WTC11 (cell line): ENCODE data around the gene ZNF514. TPM values are rescaled to one million over a fixed set of nuclear protein-coding genes. Genes with fewer than 3 reads are reported as not detected.

Experiments used
- AFF4 ChIP-seq: sonication (generic); formaldehyde crosslinking; IDR thresholded peaks from 2 replicates; pipeline ENCODE4 v1.8.1; 2023; ENCODE audit warnings: mild to moderate bottlenecking, missing genetic modification reagents, borderline replicate concordance
- ATF1 ChIP-seq: sonication (generic); formaldehyde crosslinking; IDR thresholded peaks from 2 replicates; pipeline ENCODE4 v1.8.1; 2023; ENCODE audit warnings: mild to moderate bottlenecking, moderate library complexity, missing genetic modification reagents
- CBFB ChIP-seq: sonication (generic); formaldehyde crosslinking; IDR thresholded peaks from 2 replicates; pipeline ENCODE4 v1.8.1; 2022; ENCODE audit warnings: mild to moderate bottlenecking, low read depth, missing genetic modification reagents
- CTCF ChIP-seq: fragments of 200-600 bp; IDR thresholded peaks from 2 replicates; pipeline ENCODE4 v1.8.0; 2022; ENCODE audit warnings: antibody characterized with exemption
- EMX1 ChIP-seq: fragments of 250-450 bp; sonication (Bioruptor Pico); IDR thresholded peaks from 2 replicates; pipeline ENCODE4 v1.8.0; 2021; ENCODE audit warnings: mild to moderate bottlenecking
- FOXJ3 ChIP-seq: sonication (generic); formaldehyde crosslinking; IDR thresholded peaks from 2 replicates; pipeline ENCODE4 v1.9.0; 2021; ENCODE audit warnings: missing genetic modification reagents, mild to moderate bottlenecking, borderline replicate concordance
- FOXP1 ChIP-seq: sonication (generic); formaldehyde crosslinking; IDR thresholded peaks from 2 replicates; pipeline ENCODE4 v1.8.0; 2022; ENCODE audit warnings: missing genetic modification reagents, mild to moderate bottlenecking, moderate library complexity, borderline replicate concordance
- JUN ChIP-seq: sonication (generic); formaldehyde crosslinking; IDR thresholded peaks from 2 replicates; pipeline ENCODE4 v1.8.0; 2023; ENCODE audit warnings: mild to moderate bottlenecking, missing genetic modification reagents
- MAX ChIP-seq: sonication (generic); formaldehyde crosslinking; IDR thresholded peaks from 2 replicates; pipeline ENCODE4 v1.8.0; 2022; ENCODE audit warnings: mild to moderate bottlenecking, missing genetic modification reagents
- NFE2L1 ChIP-seq: sonication (generic); formaldehyde crosslinking; IDR thresholded peaks from 2 replicates; pipeline ENCODE4 v1.8.1; 2023; ENCODE audit warnings: missing genetic modification reagents
- NFYB ChIP-seq: sonication (generic); formaldehyde crosslinking; conservative IDR thresholded peaks from 2 replicates; pipeline ENCODE4 v1.8.0; 2022; ENCODE audit warnings: low read depth, missing genetic modification reagents
- NR1H2 ChIP-seq: sonication (generic); formaldehyde crosslinking; IDR thresholded peaks from 2 replicates; pipeline ENCODE4 v1.9.0; 2021; ENCODE audit warnings: mild to moderate bottlenecking, moderate library complexity, missing genetic modification reagents
- NR2C2 ChIP-seq: sonication (generic); formaldehyde crosslinking; IDR thresholded peaks from 2 replicates; pipeline ENCODE4 v1.8.0; 2022; ENCODE audit warnings: mild to moderate bottlenecking, missing genetic modification reagents
- NR3C1 ChIP-seq: sonication (generic); formaldehyde crosslinking; conservative IDR thresholded peaks from 2 replicates; pipeline ENCODE4 v1.8.1; 2023; ENCODE audit warnings: low read depth, mild to moderate bottlenecking, missing genetic modification reagents
- SMAD3 ChIP-seq: sonication (generic); formaldehyde crosslinking; IDR thresholded peaks from 2 replicates; pipeline ENCODE4 v1.8.0; 2022; ENCODE audit warnings: missing genetic modification reagents, mild to moderate bottlenecking, borderline replicate concordance
- SOX15 ChIP-seq: fragments of 250-450 bp; sonication (Bioruptor Pico); IDR thresholded peaks from 2 replicates; pipeline ENCODE4 v1.9.0; 2021; ENCODE audit warnings: mild to moderate bottlenecking
- TCF7 ChIP-seq: sonication (generic); formaldehyde crosslinking; IDR thresholded peaks from 2 replicates; pipeline ENCODE4 v1.8.0; 2022; ENCODE audit warnings: mild to moderate bottlenecking, low read depth, missing genetic modification reagents, moderate library complexity
- TEAD1 ChIP-seq: sonication (generic); formaldehyde crosslinking; IDR thresholded peaks from 2 replicates; pipeline ENCODE4 v1.8.0; 2022; ENCODE audit warnings: mild to moderate bottlenecking, missing genetic modification reagents
- TEAD4 ChIP-seq: sonication (generic); formaldehyde crosslinking; IDR thresholded peaks from 2 replicates; pipeline ENCODE4 v1.8.0; 2022; ENCODE audit warnings: mild to moderate bottlenecking, missing genetic modification reagents
- TP53 ChIP-seq: sonication (generic); formaldehyde crosslinking; IDR thresholded peaks from 2 replicates; pipeline ENCODE4 v1.8.1; 2023; ENCODE audit warnings: mild to moderate bottlenecking, missing genetic modification reagents
- USF1 ChIP-seq: sonication (generic); formaldehyde crosslinking; IDR thresholded peaks from 2 replicates; pipeline ENCODE4 v1.8.0; 2022; ENCODE audit warnings: mild to moderate bottlenecking, missing genetic modification reagents
- ZNF232 ChIP-seq: sonication (generic); formaldehyde crosslinking; IDR thresholded peaks from 2 replicates; pipeline ENCODE4 v1.8.0; 2022; ENCODE audit warnings: mild to moderate bottlenecking, missing genetic modification reagents
- ZNF263 ChIP-seq: sonication (generic); formaldehyde crosslinking; IDR thresholded peaks from 2 replicates; pipeline ENCODE4 v1.8.1; 2022; ENCODE audit warnings: low read depth, mild to moderate bottlenecking, moderate library complexity, missing genetic modification reagents
- ZNF423 ChIP-seq: fragments of 250-450 bp; sonication (Bioruptor Pico); IDR thresholded peaks from 2 replicates; pipeline ENCODE4 v2.1.2; 2022; ENCODE audit warnings: mild to moderate bottlenecking, moderate library complexity
- ZNF512 ChIP-seq: sonication (generic); formaldehyde crosslinking; IDR thresholded peaks from 2 replicates; pipeline ENCODE4 v1.8.1; 2022; ENCODE audit warnings: missing genetic modification reagents, borderline replicate concordance
- total RNA-seq: library from RNA; stranded (reverse); gene quantifications from 3 replicates; pipeline ENCODE4 v1.2.3, GENCODE V29; 2021
- TF ChIP-seq, protein P1 (sequence below): sonication (generic); formaldehyde crosslinking; IDR thresholded peaks from 2 replicates; pipeline ENCODE4 v1.8.0; 2023; ENCODE audit warnings: missing genetic modification reagents
- TF ChIP-seq, protein P2 (sequence below): fragments of 250-450 bp; sonication (Bioruptor Pico); IDR thresholded peaks from 2 replicates; pipeline ENCODE4 v1.9.0; 2021; ENCODE audit warnings: mild to moderate bottlenecking
- TF ChIP-seq, protein P3 (sequence below): sonication (generic); formaldehyde crosslinking; IDR thresholded peaks from 2 replicates; pipeline ENCODE4 v1.8.0; 2023; ENCODE audit warnings: mild to moderate bottlenecking, missing genetic modification reagents

Gene ZNF514
- total RNA-seq, 1 experiment from 2014 or later: 19.3 TPM

- TF ChIP-seq AFF4 (CRISPR knock-in tag) (no peak), FOXP1 (CRISPR knock-in tag) (0 out of 2 replicates have a peak, but pooled peaks have one; percentile 16), NR3C1 (CRISPR knock-in tag) (no peak), CBFB (CRISPR knock-in tag) (no peak), ZNF263 (CRISPR knock-in tag) (no peak), NR2C2 (CRISPR knock-in tag) (no peak), NFYB (CRISPR knock-in tag) (no peak), TEAD4 (CRISPR knock-in tag) (no peak), ZNF423 (CRISPR knock-in tag) (no peak), ZNF232 (CRISPR knock-in tag) (no peak), USF1 (peak; percentile 64; the same call in 1 of the 2 replicates), TCF7 (CRISPR knock-in tag) (no peak), TP53 (CRISPR knock-in tag) (no peak), ZNF512 (CRISPR knock-in tag) (no peak), SMAD3 (0 out of 2 replicates have a peak, but pooled peaks have one; percentile 79), CTCF (no peak), NR1H2 (CRISPR knock-in tag) (no peak), ATF1 (CRISPR knock-in tag) (0 out of 2 replicates have a peak, but pooled peaks have one; percentile 37), SOX15 (CRISPR knock-in tag) (no peak), EMX1 (CRISPR knock-in tag) (no peak), NFE2L1 (CRISPR knock-in tag) (0 out of 2 replicates have a peak, but pooled peaks have one; percentile 12), JUN (CRISPR knock-in tag) (peak; percentile 55; the same call in 1 of the 2 replicates), MAX (CRISPR knock-in tag) (peak; percentile 90), FOXJ3 (CRISPR knock-in tag) (no peak), TEAD1 (peak; percentile 38; the same call in 1 of the 2 replicates)
- TF ChIP-seq, protein P1, sequence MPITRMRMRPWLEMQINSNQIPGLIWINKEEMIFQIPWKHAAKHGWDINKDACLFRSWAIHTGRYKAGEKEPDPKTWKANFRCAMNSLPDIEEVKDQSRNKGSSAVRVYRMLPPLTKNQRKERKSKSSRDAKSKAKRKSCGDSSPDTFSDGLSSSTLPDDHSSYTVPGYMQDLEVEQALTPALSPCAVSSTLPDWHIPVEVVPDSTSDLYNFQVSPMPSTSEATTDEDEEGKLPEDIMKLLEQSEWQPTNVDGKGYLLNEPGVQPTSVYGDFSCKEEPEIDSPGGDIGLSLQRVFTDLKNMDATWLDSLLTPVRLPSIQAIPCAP: peak; percentile 61
- TF ChIP-seq, protein P2, sequence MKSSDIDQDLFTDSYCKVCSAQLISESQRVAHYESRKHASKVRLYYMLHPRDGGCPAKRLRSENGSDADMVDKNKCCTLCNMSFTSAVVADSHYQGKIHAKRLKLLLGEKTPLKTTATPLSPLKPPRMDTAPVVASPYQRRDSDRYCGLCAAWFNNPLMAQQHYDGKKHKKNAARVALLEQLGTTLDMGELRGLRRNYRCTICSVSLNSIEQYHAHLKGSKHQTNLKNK: no peak
- TF ChIP-seq, protein P3, sequence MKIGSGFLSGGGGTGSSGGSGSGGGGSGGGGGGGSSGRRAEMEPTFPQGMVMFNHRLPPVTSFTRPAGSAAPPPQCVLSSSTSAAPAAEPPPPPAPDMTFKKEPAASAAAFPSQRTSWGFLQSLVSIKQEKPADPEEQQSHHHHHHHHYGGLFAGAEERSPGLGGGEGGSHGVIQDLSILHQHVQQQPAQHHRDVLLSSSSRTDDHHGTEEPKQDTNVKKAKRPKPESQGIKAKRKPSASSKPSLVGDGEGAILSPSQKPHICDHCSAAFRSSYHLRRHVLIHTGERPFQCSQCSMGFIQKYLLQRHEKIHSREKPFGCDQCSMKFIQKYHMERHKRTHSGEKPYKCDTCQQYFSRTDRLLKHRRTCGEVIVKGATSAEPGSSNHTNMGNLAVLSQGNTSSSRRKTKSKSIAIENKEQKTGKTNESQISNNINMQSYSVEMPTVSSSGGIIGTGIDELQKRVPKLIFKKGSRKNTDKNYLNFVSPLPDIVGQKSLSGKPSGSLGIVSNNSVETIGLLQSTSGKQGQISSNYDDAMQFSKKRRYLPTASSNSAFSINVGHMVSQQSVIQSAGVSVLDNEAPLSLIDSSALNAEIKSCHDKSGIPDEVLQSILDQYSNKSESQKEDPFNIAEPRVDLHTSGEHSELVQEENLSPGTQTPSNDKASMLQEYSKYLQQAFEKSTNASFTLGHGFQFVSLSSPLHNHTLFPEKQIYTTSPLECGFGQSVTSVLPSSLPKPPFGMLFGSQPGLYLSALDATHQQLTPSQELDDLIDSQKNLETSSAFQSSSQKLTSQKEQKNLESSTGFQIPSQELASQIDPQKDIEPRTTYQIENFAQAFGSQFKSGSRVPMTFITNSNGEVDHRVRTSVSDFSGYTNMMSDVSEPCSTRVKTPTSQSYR: no peak
These were observed 5.9 kb upstream of the ZNF514 start, which contains the start of gene ZNF2 (continued) for GRCh38 chr2:95165371-95166064.
